ENCODE measurements around the gene ST7. TPM values are rescaled to one million over a fixed set of nuclear protein-coding genes. Genes with fewer than 3 reads are reported as not detected.
A peak's percentile ranks its signal among the peaks of the same experiment; 100 is the strongest.

Gene ST7
- total RNA-seq, 1 donor from 2014 or later: 39.3 TPM

- TF ChIP-seq EZH2 (IDR thresholded peaks at IDR 0.05; ENCODE audit: insufficient read depth, low read length) (no peak), CTCF (IDR thresholded peaks at IDR 0.05; ENCODE audit: insufficient read depth, low read depth, low read length) (no peak)
- Histone ChIP-seq H3K9ac (ENCODE audit: low read length) (no peak overlapping the region), H2AFZ (ENCODE audit: low read depth, low read length) (no peak overlapping the region), H3K4me1 (ENCODE audit: insufficient read depth, low read length) (peaks cover 16% of the 10 kb centered on the region), H3K27me3 (ENCODE audit: insufficient read depth, low read length) (no peaks in the 10 kb centered on the region), H3K79me2 (ENCODE audit: insufficient read depth, low read length) (peaks cover 30% of the 10 kb centered on the region), H3K4me3 (ENCODE audit: insufficient read depth, low read depth, low read length) (no peak overlapping the region), H3K36me3 (ENCODE audit: insufficient read depth, low read length) (no peaks in the 10 kb centered on the region), H3K9me3 (ENCODE audit: insufficient read depth, low read depth, low read length) (no peaks in the 10 kb centered on the region), H3K4me2 (ENCODE audit: low read length) (no peak overlapping the region), H3K27ac (ENCODE audit: low read depth, low read length) (no peak overlapping the region), H4K20me1 (ENCODE audit: insufficient read depth, low read length) (peaks cover 5% of the 10 kb centered on the region)
- DNase-seq (ENCODE audit: low read depth) (no peak), FAIRE-seq (no peak)
- Mint-ChIP-seq H3K4me1 (ENCODE audit: low read depth, unreplicated experiment) (peaks cover 32% of the 10 kb centered on the region), H3K36me3 (ENCODE audit: low read depth, unreplicated experiment) (peaks cover 2% of the 10 kb centered on the region), H3K4me3 (ENCODE audit: unreplicated experiment) (peak overlapping the region; percentile 35), H3K27me3 (ENCODE audit: low read depth, unreplicated experiment) (no peaks in the 10 kb centered on the region), H3K9me3 (ENCODE audit: unreplicated experiment) (no peaks in the 10 kb centered on the region), H3K27ac (ENCODE audit: unreplicated experiment) (no peak overlapping the region)
Measured at GRCh38 chr7:117015258-117016184, 62.2 kb downstream of the ST7 start.

- Histone ChIP-seq H2AFZ (ENCODE audit: low read depth, low read length) (no peak overlapping the region), H3K4me2 (ENCODE audit: low read length) (no peak overlapping the region), H3K79me2 (ENCODE audit: insufficient read depth, low read length) (peaks cover 31% of the 10 kb centered on the region), H3K4me3 (ENCODE audit: insufficient read depth, low read depth, low read length) (no peak overlapping the region), H3K9me3 (ENCODE audit: insufficient read depth, low read depth, low read length) (no peaks in the 10 kb centered on the region), H3K4me1 (ENCODE audit: insufficient read depth, low read length) (peaks cover 19% of the 10 kb centered on the region), H4K20me1 (ENCODE audit: insufficient read depth, low read length) (no peaks in the 10 kb centered on the region), H3K27ac (ENCODE audit: low read depth, low read length) (no peak overlapping the region), H3K9ac (ENCODE audit: low read length) (no peak overlapping the region), H3K36me3 (ENCODE audit: insufficient read depth, low read length) (no peaks in the 10 kb centered on the region), H3K27me3 (ENCODE audit: insufficient read depth, low read length) (no peaks in the 10 kb centered on the region)
- Mint-ChIP-seq H3K4me3 (ENCODE audit: unreplicated experiment) (no peak overlapping the region), H3K36me3 (ENCODE audit: low read depth, unreplicated experiment) (no peaks in the 10 kb centered on the region), H3K27me3 (ENCODE audit: low read depth, unreplicated experiment) (no peaks in the 10 kb centered on the region), H3K4me1 (ENCODE audit: low read depth, unreplicated experiment) (peaks cover 24% of the 10 kb centered on the region), H3K27ac (ENCODE audit: unreplicated experiment) (no peak overlapping the region), H3K9me3 (ENCODE audit: unreplicated experiment) (no peaks in the 10 kb centered on the region)
- no peak for FAIRE-seq
- TF ChIP-seq EZH2 (IDR thresholded peaks at IDR 0.05; ENCODE audit: insufficient read depth, low read length): no peak
- DNase-seq (ENCODE audit: low read depth): no peak
Measured at GRCh38 chr7:117017017-117017451, 63.7 kb downstream of the ST7 start.

GRCh38 chr7:117017702-117018266 is 64.5 kb downstream of the ST7 start:
- Histone ChIP-seq H3K4me1 (ENCODE audit: insufficient read depth, low read length) (peaks cover 19% of the 10 kb centered on the region), H3K36me3 (ENCODE audit: insufficient read depth, low read length) (no peaks in the 10 kb centered on the region), H3K9ac (ENCODE audit: low read length) (no peak overlapping the region), H3K4me2 (ENCODE audit: low read length) (no peak overlapping the region), H3K79me2 (ENCODE audit: insufficient read depth, low read length) (peaks cover 38% of the 10 kb centered on the region), H3K4me3 (ENCODE audit: insufficient read depth, low read depth, low read length) (no peak overlapping the region), H4K20me1 (ENCODE audit: insufficient read depth, low read length) (no peaks in the 10 kb centered on the region), H3K9me3 (ENCODE audit: insufficient read depth, low read depth, low read length) (no peaks in the 10 kb centered on the region), H2AFZ (ENCODE audit: low read depth, low read length) (no peak overlapping the region), H3K27ac (ENCODE audit: low read depth, low read length) (no peak overlapping the region), H3K27me3 (ENCODE audit: insufficient read depth, low read length) (no peaks in the 10 kb centered on the region)
- H3K9me3 Mint-ChIP-seq (ENCODE audit: unreplicated experiment): no peaks in the 10 kb centered on the region
- H3K36me3 Mint-ChIP-seq (ENCODE audit: low read depth, unreplicated experiment): no peaks in the 10 kb centered on the region
- TF ChIP-seq CTCF (IDR thresholded peaks at IDR 0.05; ENCODE audit: insufficient read depth, low read depth, low read length) (no peak), EZH2 (IDR thresholded peaks at IDR 0.05; ENCODE audit: insufficient read depth, low read length) (no peak)
- no peaks in the 10 kb centered on the region for H3K27me3 Mint-ChIP-seq (ENCODE audit: low read depth, unreplicated experiment)
- DNase-seq (ENCODE audit: low read depth) (no peak), FAIRE-seq (no peak)
- H3K27ac Mint-ChIP-seq (ENCODE audit: unreplicated experiment): no peak overlapping the region
- peak overlapping the region; percentile 24 for H3K4me3 Mint-ChIP-seq (ENCODE audit: unreplicated experiment)
- peaks cover 26% of the 10 kb centered on the region for H3K4me1 Mint-ChIP-seq (ENCODE audit: low read depth, unreplicated experiment)
